HG03575 (cell line): ENCODE results near the gene RAD21L1.

Source experiments
- ATAC-seq: cut with Tn5 transposase; IDR thresholded peaks from one replicate; pipeline ENCODE4 v1.9.1; 2021; ENCODE audit not compliant: unreplicated experiment, insufficient number of reproducible peaks, low FRiP score; ENCODE audit errors: extremely low read depth

The RAD21L1 gene

DNA sequence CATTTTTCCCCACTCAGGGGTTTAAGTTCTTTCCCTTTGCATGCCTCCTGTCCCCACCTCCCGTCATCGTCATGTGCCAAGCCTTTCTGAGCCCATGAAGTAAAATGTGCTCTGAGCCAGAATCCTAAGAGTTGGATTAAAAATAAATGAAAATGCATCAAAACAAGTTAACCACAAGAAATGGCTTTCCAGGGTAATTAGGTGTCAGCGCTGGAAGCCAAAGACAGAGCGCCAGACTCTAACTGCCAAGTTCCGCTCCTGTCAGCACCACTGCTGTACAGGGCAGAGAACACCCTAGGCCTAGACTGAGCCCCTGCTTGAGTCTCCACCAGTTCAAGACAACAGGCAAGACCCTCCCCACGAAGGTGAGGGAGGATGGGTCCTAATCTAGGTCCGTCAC is 28.0 kb upstream of the RAD21L1 start:
- ATAC-seq = no peak

GRCh38 chr20:1198751-1199150 is 27.1 kb upstream of the RAD21L1 start:
- ATAC-seq = no peak

- ATAC-seq = no peak
Observed at GRCh38 chr20:1199212-1199873, 26.5 kb upstream of the RAD21L1 start.

DNA sequence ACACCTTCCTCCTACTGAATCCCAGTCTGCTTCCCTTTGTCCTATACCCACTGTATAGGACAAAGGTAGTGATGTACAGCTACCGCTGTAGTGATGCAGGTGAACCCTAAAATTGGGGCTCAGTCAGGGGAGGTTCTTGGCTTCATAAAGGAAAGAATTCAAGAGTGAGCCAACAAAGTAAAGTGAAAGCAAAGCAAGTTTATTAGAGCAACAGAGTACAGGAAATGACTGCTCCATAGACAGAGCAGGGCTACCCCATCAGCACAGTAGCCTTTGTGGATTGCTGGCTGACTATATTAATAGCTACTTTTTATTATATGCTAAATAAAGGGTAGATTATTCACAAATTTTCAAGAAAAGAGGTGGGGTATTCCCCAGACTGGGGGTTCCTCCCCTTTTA is 25.9 kb upstream of the RAD21L1 start:
- no peak for ATAC-seq

GRCh38 chr20:1202762-1203504 is 22.9 kb upstream of the RAD21L1 start, which contains the start of gene C20orf202:
Gene C20orf202 (plus strand): TSS chr20:1203454. CDS start chr20:1203586, 132 bp downstream.
- ATAC-seq = no peak

GRCh38 chr20:1203630-1204029 is 22.2 kb upstream of the RAD21L1 start:
- ATAC-seq = no peak

GRCh38 chr20:1204113-1204512 is 21.7 kb upstream of the RAD21L1 start:
- no peak for ATAC-seq

- ATAC-seq = no peak
Observed at GRCh38 chr20:1204576-1204975, 21.3 kb upstream of the RAD21L1 start.

GRCh38 chr20:1205802-1206201 is 20.0 kb upstream of the RAD21L1 start:
- no peak for ATAC-seq

GRCh38 chr20:1206366-1207148 is 19.3 kb upstream of the RAD21L1 start:
- ATAC-seq = no peak

GRCh38 chr20:1207293-1207878 is 18.5 kb upstream of the RAD21L1 start:
- no peak for ATAC-seq

- ATAC-seq = no peak
Observed at GRCh38 chr20:1209447-1210387, 16.1 kb upstream of the RAD21L1 start.

DNA sequence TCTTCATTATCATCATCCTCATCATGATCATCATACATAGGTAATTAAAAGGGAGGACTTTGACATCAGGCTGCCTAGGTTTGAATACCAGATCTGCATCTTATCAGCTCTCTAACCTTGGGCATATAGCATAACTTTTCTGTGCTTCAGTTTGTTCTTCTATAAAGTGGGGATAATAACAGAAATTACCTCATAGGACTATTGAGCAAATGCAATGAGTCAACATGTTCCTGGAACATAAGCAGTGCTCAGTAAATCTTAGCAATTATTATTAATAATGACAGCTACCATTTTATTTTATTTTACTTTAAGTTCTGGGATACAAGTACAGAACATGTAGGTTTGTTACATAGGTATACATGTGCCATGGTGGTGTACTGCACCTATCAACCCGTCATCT is 15.3 kb upstream of the RAD21L1 start:
- ATAC-seq = no peak

DNA sequence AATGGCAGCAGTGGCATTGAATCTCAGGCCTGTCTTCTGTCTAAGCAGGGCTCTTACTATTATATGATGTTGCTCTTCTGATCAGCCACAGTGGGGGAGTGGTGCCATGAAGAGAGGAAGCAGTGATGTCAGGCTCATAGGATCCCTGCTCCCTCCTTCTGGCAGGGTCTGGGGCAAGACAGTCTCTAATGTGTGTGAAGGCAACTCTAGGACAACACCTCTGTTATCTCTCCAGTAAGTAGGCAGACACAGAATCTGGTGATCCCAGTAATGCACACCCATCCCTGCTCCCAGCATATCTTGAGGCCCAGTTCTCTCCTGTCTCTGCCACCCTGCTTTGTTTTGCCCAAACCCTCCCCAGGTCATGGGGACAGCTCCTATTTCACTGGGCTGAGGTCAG is 13.8 kb upstream of the RAD21L1 start:
- no peak for ATAC-seq

GRCh38 chr20:1212607-1213396 is 13.0 kb upstream of the RAD21L1 start:
- ATAC-seq = no peak

- no peak for ATAC-seq
Observed at GRCh38 chr20:1214838-1215261, 11.0 kb upstream of the RAD21L1 start.

DNA sequence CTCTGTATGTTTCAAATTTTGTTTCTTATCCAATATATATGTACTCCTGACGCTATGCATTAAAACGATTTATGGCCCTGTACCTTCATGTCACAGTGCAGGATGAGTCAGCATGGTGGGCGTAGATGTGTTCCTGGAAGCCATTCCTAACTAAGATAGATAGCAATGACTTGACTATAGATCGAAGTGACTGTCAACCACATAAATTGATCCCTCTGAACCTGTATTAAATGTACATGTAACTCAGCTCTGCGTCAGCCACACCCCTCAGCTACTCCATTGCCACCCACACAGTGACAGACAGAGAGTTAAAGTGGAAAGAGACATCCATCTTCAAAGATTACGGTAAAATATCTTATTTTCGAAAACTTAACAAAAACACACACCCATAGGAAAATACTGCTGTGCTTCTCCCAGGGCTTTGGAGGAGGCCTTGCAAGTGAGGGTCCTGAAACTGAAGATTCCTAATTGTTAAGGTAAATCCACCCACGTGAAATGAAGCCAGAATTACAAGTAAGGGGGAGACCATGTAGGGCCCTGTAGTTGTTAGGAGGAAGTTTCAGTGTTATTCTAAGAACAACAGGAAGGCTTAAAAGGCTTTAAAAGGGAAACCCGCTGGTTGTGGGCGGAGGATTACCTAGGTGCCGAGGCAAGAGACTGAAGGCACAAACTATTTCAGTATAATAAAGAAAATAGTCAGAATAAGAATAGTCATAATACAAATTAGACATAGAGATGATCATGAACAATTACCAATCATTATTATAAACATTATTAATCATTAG is 10.3 kb upstream of the RAD21L1 start:
- ATAC-seq = no peak
